Omental fat pad (tissue), 4 donors: Measurements from ENCODE around the gene GRIA2. TPM values are rescaled to one million over a fixed set of nuclear protein-coding genes. Genes with fewer than 3 reads are reported as not detected.

Experiments
- ATAC-seq: fragments of 150-250 bp; one replicate; pipeline ENCODE4 v1.9.1; 2016; ENCODE audit warnings: mild to moderate bottlenecking, moderate library complexity; ENCODE audit not compliant: low FRiP score
- DNase-seq: peaks from one replicate; pipeline ENCODE4 v3.0.0-alpha.2; 2019; ENCODE audit warnings: low spot score
- CTCF ChIP-seq, 3 donors: fragments of 450-650 bp; IDR thresholded peaks; one replicate each; pipeline ENCODE4 v1.5.1; 2016 to 2017; ENCODE audit warnings: antibody characterized with exemption in 3 of 3, mild to moderate bottlenecking in 3 of 3, moderate library complexity in 2 of 3
- total RNA-seq, 4 donors: library from RNA; depleted of rRNA; stranded (reverse); fragments of >200 nt; gene quantifications; one replicate each; pipeline ENCODE4 v1.1.0, GENCODE V29; 2016

The GRIA2 gene
- total RNA-seq, 4 donors from 2014 or later, result not detected

- TF ChIP-seq CTCF (IDR thresholded peaks at IDR 0.05), result no peak
- ATAC-seq (no peak), DNase-seq (no peak)
Measured at GRCh38 chr4:157327666-157328065, 107.1 kb downstream of the GRIA2 start.

- ATAC-seq, result no peak
- TF ChIP-seq CTCF (IDR thresholded peaks at IDR 0.05), result no peak
- no peak for DNase-seq
Measured at GRCh38 chr4:157357887-157358286, 137.4 kb downstream of the GRIA2 start.

- no peak for ATAC-seq
- TF ChIP-seq CTCF (IDR thresholded peaks at IDR 0.05), result no peak
- no peak for DNase-seq
Measured at GRCh38 chr4:157358439-157358838, 137.9 kb downstream of the GRIA2 start.

GRCh38 chr4:157358851-157359250 lies 138.3 kb downstream of the GRIA2 start:
- DNase-seq (no peak), ATAC-seq (no peak)
- TF ChIP-seq CTCF (IDR thresholded peaks at IDR 0.05), result no peak

- TF ChIP-seq CTCF (IDR thresholded peaks at IDR 0.05), result no peak
- DNase-seq (no peak), ATAC-seq (no peak)
Measured at GRCh38 chr4:157363360-157363759, 142.8 kb downstream of the GRIA2 start.

- DNase-seq (no peak), ATAC-seq (no peak)
- TF ChIP-seq CTCF (IDR thresholded peaks at IDR 0.05), result no peak
Measured at GRCh38 chr4:157372154-157372553, 151.6 kb downstream of the GRIA2 start.

GRCh38 chr4:157372567-157372966 lies 152.0 kb downstream of the GRIA2 start:
- ATAC-seq (no peak), DNase-seq (no peak)
- TF ChIP-seq CTCF (IDR thresholded peaks at IDR 0.05), result no peak
